GM23338 (cell line): ENCODE results near the gene WHAMM.

Source experiments
- CREB1 ChIP-seq: fragments of 250-450 bp; sonication (Bioruptor Pico); IDR thresholded peaks from 2 replicates; pipeline ENCODE4 v1.5.0; 2020; ENCODE audit warnings: low read depth, mild to moderate bottlenecking, moderate library complexity
- CTCF ChIP-seq, 2 experiments: fragments of 200-600 bp in 1 of 2; sonication (generic) in 1 of 2; conservative IDR thresholded peaks; 2 replicates each; pipeline versions ENCODE4 v1.5.1 to v1.6.1; 2016 to 2017; ENCODE audit warnings: antibody characterized with exemption in 2 of 2, low read depth in 2 of 2, mild to moderate bottlenecking in 2 of 2, moderate library complexity in 1 of 2
- ETS1 ChIP-seq: IDR thresholded peaks from 2 replicates; pipeline ENCODE4 v1.6.1; 2016; ENCODE audit warnings: antibody characterized with exemption
- EZH2 ChIP-seq: fragments of 200-600 bp; sonication (generic); IDR thresholded peaks from one replicate; pipeline ENCODE4 v1.8.0; 2017; ENCODE audit warnings: antibody characterized with exemption, mild to moderate bottlenecking, low read depth; ENCODE audit not compliant: unreplicated experiment
- EZH2phosphoT487 ChIP-seq: fragments of 200-600 bp; sonication (generic); IDR thresholded peaks from one replicate; pipeline ENCODE4 v1.8.1; 2018; ENCODE audit warnings: antibody characterized with exemption; ENCODE audit not compliant: unreplicated experiment
- JUNB ChIP-seq: IDR thresholded peaks from one replicate; pipeline ENCODE4 v1.6.1; 2016; ENCODE audit warnings: antibody characterized with exemption; ENCODE audit not compliant: unreplicated experiment
- NANOG ChIP-seq: IDR thresholded peaks from 2 replicates; pipeline ENCODE4 v1.6.1; 2016; ENCODE audit warnings: antibody characterized with exemption, borderline replicate concordance
- POLR2AphosphoS5 ChIP-seq: IDR thresholded peaks from 2 replicates; pipeline ENCODE4 v1.6.1; 2016; ENCODE audit warnings: antibody characterized with exemption, low read depth
- REST ChIP-seq: IDR thresholded peaks from one replicate; pipeline ENCODE4 v1.6.1; 2018; ENCODE audit warnings: antibody characterized with exemption; ENCODE audit not compliant: unreplicated experiment
- STAT1 ChIP-seq: IDR thresholded peaks from one replicate; pipeline ENCODE4 v1.6.1; 2016; ENCODE audit warnings: antibody characterized with exemption; ENCODE audit not compliant: unreplicated experiment
- ZNF114 ChIP-seq: fragments of 250-450 bp; sonication (Bioruptor Pico); IDR thresholded peaks from 2 replicates; pipeline ENCODE4 v1.5.0; 2020; ENCODE audit warnings: mild to moderate bottlenecking, moderate library complexity
- ZNF331 ChIP-seq: fragments of 250-450 bp; sonication (Bioruptor Pico); IDR thresholded peaks from 2 replicates; pipeline ENCODE4 v1.5.0; 2020; ENCODE audit warnings: low read depth, mild to moderate bottlenecking, moderate library complexity
- ZNF462 ChIP-seq: fragments of 250-450 bp; sonication (Bioruptor Pico); IDR thresholded peaks from 2 replicates; pipeline ENCODE4 v1.5.0; 2020; ENCODE audit warnings: mild to moderate bottlenecking, moderate library complexity

GRCh38 chr15:82880704-82881103, 71.3 kb downstream of the WHAMM start:
- no peak for TF ChIP-seq EZH2
- no peak for TF ChIP-seq CTCF (conservative IDR thresholded peaks at IDR 0.05; ENCODE audit: low read depth in 2 of 2)
- no peak for TF ChIP-seq REST
- no peak for TF ChIP-seq NANOG
- no peak for TF ChIP-seq CREB1
- TF ChIP-seq POLR2AphosphoS5, result no peak
- no peak for TF ChIP-seq JUNB
- TF ChIP-seq ZNF331, result no peak
- no peak for TF ChIP-seq ZNF114 (CRISPR knock-in tag)
- no peak for TF ChIP-seq EZH2phosphoT487
- TF ChIP-seq STAT1, result no peak
- no peak for TF ChIP-seq ETS1
- TF ChIP-seq ZNF462 (CRISPR knock-in tag), result no peak
